OCI-M2 (cell line): ENCODE data around the gene REPS2.

Experiments
- DNase-seq: peaks from one replicate; lab custom pipeline; 2025; ENCODE audit not compliant: unreplicated experiment; lab: John Stamatoyannopoulos, UW

Gene REPS2

GRCh38 chrX:16997313-16997712, 50.9 kb downstream of the REPS2 start:
- no peak for DNase-seq

- no peak for DNase-seq
Observed at GRCh38 chrX:16999275-16999674, 52.8 kb downstream of the REPS2 start.

GRCh38 chrX:17000751-17001150, 54.3 kb downstream of the REPS2 start:
- DNase-seq, result no peak

- DNase-seq, result no peak
Observed at GRCh38 chrX:17005712-17006368, 59.4 kb downstream of the REPS2 start.

- no peak for DNase-seq
Observed at GRCh38 chrX:17007134-17007768, 60.8 kb downstream of the REPS2 start.

GRCh38 chrX:17009856-17010625, 63.6 kb downstream of the REPS2 start:
- no peak for DNase-seq

- DNase-seq, result no peak
Observed at GRCh38 chrX:17012465-17012864, 66.0 kb downstream of the REPS2 start.

- no peak for DNase-seq
Observed at GRCh38 chrX:17014216-17014615, 67.8 kb downstream of the REPS2 start.

- DNase-seq, result no peak
Observed at GRCh38 chrX:17017134-17017533, 70.7 kb downstream of the REPS2 start.

- DNase-seq, result no peak
Observed at GRCh38 chrX:17020356-17020755, 73.9 kb downstream of the REPS2 start.

GRCh38 chrX:17020851-17021821, 74.7 kb downstream of the REPS2 start:
- no peak for DNase-seq

- no peak for DNase-seq
Observed at GRCh38 chrX:17021851-17022604, 75.6 kb downstream of the REPS2 start.

GRCh38 chrX:17023661-17024060, 77.2 kb downstream of the REPS2 start:
- no peak for DNase-seq

- no peak for DNase-seq
Observed at GRCh38 chrX:17024886-17025285, 78.4 kb downstream of the REPS2 start.

GRCh38 chrX:17025621-17026302, 79.3 kb downstream of the REPS2 start:
- no peak for DNase-seq

- no peak for DNase-seq
Observed at GRCh38 chrX:17027931-17028330, 81.5 kb downstream of the REPS2 start.

- no peak for DNase-seq
Observed at GRCh38 chrX:17028356-17028755, 81.9 kb downstream of the REPS2 start.

GRCh38 chrX:17030092-17030491, 83.6 kb downstream of the REPS2 start:
- DNase-seq, result no peak

GRCh38 chrX:17030580-17031270, 84.3 kb downstream of the REPS2 start:
- DNase-seq, result no peak
